ENCODE data around the gene SLC12A5.
A peak's percentile ranks its signal among the peaks of the same experiment; 100 is the strongest.
"Not testable (repeated sequence)": the region's sequence is repeated elsewhere in the genome, so short reads cannot be mapped to it uniquely, and the experiment has no call there.

The SLC12A5 gene

GRCh38 chr20:46028772-46029371, at the start of gene SLC12A5:
TSS of gene SLC12A5 (plus strand) at chr20:46029215. CDS start at chr20:46029345, 130 bp downstream.
- no peak for DNase-seq (ENCODE audit: low read depth)

GRCh38 chr20:45981261-45981660, 47.8 kb upstream of the SLC12A5 start:
- no peak for DNase-seq (ENCODE audit: low read depth)

GRCh38 chr20:45983279-45983743, 45.7 kb upstream of the SLC12A5 start:
- DNase-seq (ENCODE audit: low read depth) = no peak

DNA sequence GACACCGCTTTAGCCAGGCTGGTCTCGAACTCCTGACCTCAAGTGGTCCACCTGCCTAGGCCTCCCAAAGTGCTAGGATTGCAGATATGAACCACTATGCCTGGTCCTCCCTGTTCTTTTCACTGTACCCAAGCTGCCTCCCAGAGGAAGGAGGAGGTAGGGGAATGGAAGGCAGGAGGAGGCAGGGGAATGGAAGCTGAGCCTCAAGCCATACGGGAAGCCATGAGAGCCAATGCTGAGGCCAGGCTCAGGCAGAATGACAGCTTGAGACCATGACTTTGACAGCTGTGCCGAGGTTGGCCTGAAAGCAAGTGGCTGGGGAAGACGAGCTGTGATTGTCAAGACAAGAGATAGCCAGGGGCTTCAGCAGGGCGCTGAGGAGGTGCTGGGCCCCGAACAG, 43.4 kb upstream of the SLC12A5 start:
- no peak for DNase-seq (ENCODE audit: low read depth)

- DNase-seq (ENCODE audit: low read depth) = peak; percentile 54
These were observed 41.8 kb upstream of the SLC12A5 start for GRCh38 chr20:45987108-45987780.

DNA sequence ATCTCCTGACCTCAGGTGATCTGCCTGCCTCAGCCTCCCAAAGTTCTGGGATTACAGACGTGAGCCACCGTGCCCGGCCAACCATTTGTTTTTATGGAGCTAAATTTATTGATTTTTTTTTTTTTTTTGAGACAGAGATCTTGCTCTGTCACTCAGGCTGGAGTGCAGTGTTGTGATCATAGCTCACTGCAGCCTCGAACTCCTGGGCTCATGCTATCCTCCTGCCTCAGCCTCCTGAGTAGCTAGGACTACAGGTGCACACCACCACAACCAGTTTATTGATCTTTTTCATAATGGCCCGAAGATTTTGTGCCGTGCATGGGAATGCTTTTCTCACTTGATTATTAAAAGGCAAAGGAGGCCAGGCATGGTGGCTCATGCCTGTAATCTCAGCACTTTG, 40.2 kb upstream of the SLC12A5 start:
- not testable (repeated sequence) for DNase-seq (ENCODE audit: low read depth)

GRCh38 chr20:45991616-45992015, 37.4 kb upstream of the SLC12A5 start:
- no peak for DNase-seq (ENCODE audit: low read depth)

DNA sequence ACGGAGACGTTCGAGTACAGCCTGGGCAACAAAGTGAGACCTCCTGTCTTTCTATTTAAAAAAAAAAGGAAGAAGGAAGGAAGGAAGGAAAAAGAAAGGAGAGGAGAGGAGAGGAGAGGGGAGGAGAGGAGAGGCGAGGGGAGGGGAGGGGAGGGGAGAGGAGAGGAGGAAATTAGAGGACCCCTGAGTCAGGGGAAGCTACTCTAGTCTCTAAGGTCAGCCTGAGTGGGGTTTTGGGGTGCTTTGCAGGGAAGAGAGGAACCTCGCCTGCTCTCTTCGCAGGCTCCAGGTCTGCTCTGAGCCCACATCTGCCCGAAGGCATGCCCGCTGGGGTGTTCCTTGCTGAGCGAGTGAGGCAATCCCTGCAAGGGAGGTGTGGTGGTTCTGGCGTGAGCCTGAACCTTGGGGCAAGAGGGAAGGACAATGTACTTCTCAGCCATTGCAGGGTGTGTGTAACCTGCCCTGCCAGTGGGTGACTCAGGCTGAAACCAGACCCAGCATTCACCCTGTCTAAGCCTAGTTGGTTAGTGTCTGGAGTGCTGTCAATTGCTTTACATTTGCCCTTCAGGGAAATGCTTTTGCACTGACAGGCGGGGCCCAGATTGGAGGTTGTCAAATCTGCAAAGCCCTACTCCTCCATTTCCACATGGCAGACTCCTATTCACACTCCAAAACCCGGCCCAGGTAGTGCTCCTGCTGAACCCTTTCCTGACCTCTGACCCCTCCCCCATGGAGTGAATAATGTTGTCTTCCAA, 35.6 kb upstream of the SLC12A5 start:
- DNase-seq (ENCODE audit: low read depth) = no peak

- DNase-seq (ENCODE audit: low read depth) = no peak
These were observed 34.1 kb upstream of the SLC12A5 start for GRCh38 chr20:45994761-45995493.

- not testable (repeated sequence) for DNase-seq (ENCODE audit: low read depth)
These were observed 33.4 kb upstream of the SLC12A5 start for GRCh38 chr20:45995495-45996097.

GRCh38 chr20:45997187-45997586, 31.8 kb upstream of the SLC12A5 start:
- DNase-seq (ENCODE audit: low read depth) = no peak

DNA sequence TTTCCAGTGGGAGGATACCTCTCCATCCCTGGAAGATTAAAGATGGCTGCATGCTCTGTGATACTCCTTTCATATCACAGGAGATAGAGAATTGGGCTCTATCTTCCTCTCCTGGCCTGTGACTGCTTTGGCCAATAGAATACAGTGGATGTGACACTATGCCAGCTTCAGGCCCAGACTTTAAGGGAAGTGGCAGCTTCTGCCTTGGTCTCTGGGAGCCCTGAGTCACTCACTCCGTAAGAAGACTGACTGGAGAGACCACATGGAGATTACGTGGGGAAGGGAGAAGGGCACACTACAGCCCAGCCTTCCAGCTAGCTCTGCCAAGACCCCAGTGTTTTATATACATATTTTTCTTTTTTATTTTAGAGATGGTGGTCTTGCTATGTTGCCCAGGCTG, 30.7 kb upstream of the SLC12A5 start:
- no peak for DNase-seq (ENCODE audit: low read depth)

- no peak for DNase-seq (ENCODE audit: low read depth)
These were observed 30.3 kb upstream of the SLC12A5 start for GRCh38 chr20:45998761-45999160.

DNA sequence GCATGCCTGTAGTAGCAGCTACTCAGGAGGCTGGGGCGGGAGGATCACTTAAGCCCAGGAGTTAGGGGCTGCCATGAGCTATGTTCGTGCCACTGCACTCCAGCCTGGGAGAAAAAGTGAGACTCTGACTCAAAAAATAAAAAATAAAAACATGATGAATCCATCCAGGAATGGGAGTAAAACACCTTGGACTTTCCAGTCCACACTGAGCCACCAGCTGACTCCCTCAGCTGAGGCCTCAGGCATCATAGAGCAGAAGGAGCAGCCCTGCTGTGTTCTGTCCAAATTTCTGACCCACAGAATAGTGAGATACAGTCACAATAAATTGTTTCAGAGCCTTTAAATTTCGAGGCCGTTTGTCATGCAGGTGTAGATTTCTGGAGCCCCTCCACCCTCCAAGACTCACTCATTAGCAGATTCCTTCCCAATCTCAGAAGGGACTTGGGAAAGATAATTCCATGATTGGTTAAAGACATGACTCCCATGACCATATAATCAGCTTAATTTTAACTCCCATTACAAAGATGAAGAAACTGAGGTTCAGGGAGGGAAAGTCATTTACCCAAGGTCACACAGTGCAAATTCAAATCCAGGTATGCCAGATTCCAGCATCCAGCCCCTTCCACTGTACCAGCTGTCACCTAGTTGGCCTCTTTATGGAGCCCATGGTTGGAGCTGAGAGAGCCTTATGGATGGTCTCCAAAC, 29.3 kb upstream of the SLC12A5 start:
- no peak for DNase-seq (ENCODE audit: low read depth)

- no peak for DNase-seq (ENCODE audit: low read depth)
These were observed 28.6 kb upstream of the SLC12A5 start for GRCh38 chr20:46000262-46000996.

GRCh38 chr20:46001498-46001897, 27.5 kb upstream of the SLC12A5 start:
- no peak for DNase-seq (ENCODE audit: low read depth)

- no peak for DNase-seq (ENCODE audit: low read depth)
These were observed 27.0 kb upstream of the SLC12A5 start for GRCh38 chr20:46002008-46002407.

DNA sequence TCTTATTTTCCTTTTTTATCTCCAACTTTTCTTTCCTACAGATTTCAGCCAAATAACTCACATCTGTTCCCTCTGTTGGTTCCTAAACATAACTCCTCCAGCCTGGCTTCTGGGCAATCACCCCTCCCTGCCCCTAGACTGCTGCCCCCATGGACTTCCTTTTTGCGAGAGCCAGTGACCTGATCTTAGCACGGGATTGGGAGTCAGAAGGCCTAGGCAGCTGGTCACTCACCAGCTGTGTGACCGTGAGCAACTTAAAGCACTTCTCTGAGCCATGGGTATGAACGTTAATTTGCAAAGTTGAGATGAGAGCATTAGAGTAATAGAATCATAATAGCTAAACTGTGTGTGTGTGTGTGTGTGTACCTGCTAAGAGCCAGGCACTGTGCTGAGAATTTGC, 24.8 kb upstream of the SLC12A5 start:
- DNase-seq (ENCODE audit: low read depth) = no peak

GRCh38 chr20:46004889-46005473, 24.0 kb upstream of the SLC12A5 start:
- DNase-seq (ENCODE audit: low read depth) = no peak

DNA sequence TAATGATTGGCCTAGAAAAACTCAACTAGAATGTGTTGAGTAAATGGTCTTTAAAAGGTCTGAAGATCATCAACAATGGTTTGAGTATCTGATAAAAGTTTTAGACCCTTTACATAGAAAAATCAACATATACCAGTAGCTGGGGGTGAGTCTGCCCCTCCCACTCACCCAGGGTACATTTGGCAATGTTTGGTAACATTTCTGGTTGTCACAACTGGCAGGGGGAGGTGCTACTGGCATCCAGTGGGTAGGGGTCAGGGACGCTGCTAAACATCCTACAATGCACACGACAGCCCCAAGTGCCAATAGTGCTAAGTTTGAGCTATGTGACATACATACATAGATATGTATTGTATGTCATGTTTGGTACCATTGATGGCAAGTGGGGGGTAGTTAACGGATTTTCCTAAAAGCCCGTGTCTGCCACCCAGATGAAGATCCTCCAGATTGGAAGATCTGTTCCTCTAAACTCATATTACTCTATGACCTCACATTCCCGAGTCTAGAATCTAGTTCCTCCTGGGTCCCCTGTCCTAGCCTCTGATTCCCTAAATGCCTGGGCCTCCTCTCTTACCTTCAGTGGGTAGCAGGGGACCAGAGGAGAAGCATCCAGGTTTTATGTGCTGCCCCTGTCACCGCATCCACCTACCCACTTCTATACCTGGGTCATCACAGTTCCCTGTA, 22.9 kb upstream of the SLC12A5 start:
- no peak for DNase-seq (ENCODE audit: low read depth)

All from stimulated activated CD8-positive, alpha-beta memory T cell treated with anti-CD3 and anti-CD28 coated beads, Interleukin-12 subunit alpha, Interleukin-12 subunit beta, amount 100 ng/mL, for 4 hours (primary cell).